DOHH2 (cell line): ENCODE measurements around the gene GCG.

ENCODE experiments used
- H3F3A ChIP-seq: fragments of 200-600 bp; sonication (generic), shearing (Covaris generic); 2 replicates; pipeline ENCODE4 v1.6.0; 2016; ENCODE audit warnings: antibody characterized with exemption, mild to moderate bottlenecking; ENCODE audit not compliant: control insufficient read depth, insufficient read depth
- H3K27ac ChIP-seq: fragments of 200-600 bp; sonication (generic); 2 replicates; pipeline ENCODE4 v1.5.1; 2014; ENCODE audit warnings: low read depth, mild to moderate bottlenecking, low read length, moderate library complexity
- H3K27me3 ChIP-seq: fragments of 200-600 bp; sonication (generic); 2 replicates; pipeline ENCODE4 v1.6.1; 2014; ENCODE audit warnings: mild to moderate bottlenecking, low read length, mixed read lengths; ENCODE audit not compliant: control insufficient read depth
- H3K36me3 ChIP-seq: fragments of 200-600 bp; sonication (generic); 2 replicates; pipeline ENCODE4 v1.6.1; 2014; ENCODE audit warnings: mild to moderate bottlenecking, low read length, moderate library complexity, mixed read lengths; ENCODE audit not compliant: control insufficient read depth
- H3K4me1 ChIP-seq: fragments of 200-600 bp; sonication (generic); 2 replicates; pipeline ENCODE4 v1.6.1; 2014; ENCODE audit warnings: mild to moderate bottlenecking, low read length, mixed read lengths; ENCODE audit not compliant: control insufficient read depth
- H3K4me2 ChIP-seq: fragments of 200-600 bp; sonication (generic); 2 replicates; pipeline ENCODE4 v1.6.0; 2014; ENCODE audit warnings: mild to moderate bottlenecking, low read length, moderate library complexity
- H3K4me3 ChIP-seq: fragments of 200-600 bp; sonication (generic); 2 replicates; pipeline ENCODE4 v1.5.1; 2014; ENCODE audit warnings: mild to moderate bottlenecking, low read length, mixed read lengths
- H3K79me2 ChIP-seq: fragments of 200-600 bp; sonication (generic); 2 replicates; pipeline ENCODE4 v1.6.1; 2014; ENCODE audit warnings: mild to moderate bottlenecking, low read length, mixed read lengths; ENCODE audit not compliant: control insufficient read depth
- H3K9me2 ChIP-seq: fragments of 200-600 bp; sonication (generic); replicated peaks from 2 replicates; pipeline ENCODE4 v1.6.1; 2014; ENCODE audit warnings: mild to moderate bottlenecking, low read length, mixed read lengths; ENCODE audit not compliant: control insufficient read depth
- H3K9me3 ChIP-seq: fragments of 200-600 bp; sonication (generic); 2 replicates; pipeline ENCODE4 v1.6.1; 2014; ENCODE audit warnings: antibody characterized with exemption, low read length, mixed read lengths; ENCODE audit not compliant: control insufficient read depth, insufficient read depth
- H4K20me1 ChIP-seq: fragments of 200-600 bp; sonication (generic); 2 replicates; pipeline ENCODE4 v1.6.0; 2014; ENCODE audit warnings: low read depth, mild to moderate bottlenecking, antibody characterized with exemption, low read length, moderate library complexity; ENCODE audit not compliant: control insufficient read depth, insufficient read depth
- EZH2phosphoT487 ChIP-seq: fragments of 200-600 bp; sonication (generic); IDR thresholded peaks from 2 replicates; pipeline ENCODE4 v1.6.1; 2017; ENCODE audit warnings: borderline replicate concordance, mild to moderate bottlenecking, antibody characterized with exemption, low read length, moderate library complexity, mixed read lengths
- TF ChIP-seq, protein P1 (sequence below): fragments of 200-600 bp; sonication (generic); IDR thresholded peaks from one replicate; pipeline ENCODE4 v1.5.1; 2014; ENCODE audit warnings: antibody characterized with exemption, mild to moderate bottlenecking, low read depth, low read length; ENCODE audit not compliant: poor library complexity, severe bottlenecking

The GCG gene

DNA sequence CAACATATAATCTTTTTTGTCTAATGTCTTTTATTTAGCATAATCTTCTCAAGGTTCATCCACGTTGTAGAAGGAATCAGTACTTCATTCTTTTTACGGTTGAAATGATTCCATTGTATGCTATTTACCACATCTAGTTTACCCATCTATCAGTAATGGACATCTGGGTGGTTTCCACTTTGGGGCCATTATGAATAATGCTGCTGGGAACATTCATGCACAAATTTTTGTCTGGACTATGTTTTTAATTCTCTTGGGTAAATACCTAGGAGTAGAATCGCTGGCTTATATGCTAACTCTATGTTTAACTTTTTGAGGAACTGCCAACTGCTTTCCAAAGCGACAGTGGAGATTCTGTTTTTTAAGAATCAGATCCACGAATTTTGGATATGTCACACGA lies 7.4 kb upstream of the GCG start:
- Histone ChIP-seq H3K9me2 (no peaks in the 10 kb centered on the region), H3F3A (no peaks in the 10 kb centered on the region), H3K4me3 (no peak overlapping the region), H3K27ac (no peak overlapping the region), H3K79me2 (no peaks in the 10 kb centered on the region), H4K20me1 (no peaks in the 10 kb centered on the region), H3K36me3 (no peaks in the 10 kb centered on the region), H3K4me2 (no peak overlapping the region), H3K27me3 (peaks cover 5% of the 10 kb centered on the region; the same call in 1 of the 2 replicates), H3K4me1 (no peaks in the 10 kb centered on the region), H3K9me3 (no peaks in the 10 kb centered on the region)
- TF ChIP-seq, protein P1, sequence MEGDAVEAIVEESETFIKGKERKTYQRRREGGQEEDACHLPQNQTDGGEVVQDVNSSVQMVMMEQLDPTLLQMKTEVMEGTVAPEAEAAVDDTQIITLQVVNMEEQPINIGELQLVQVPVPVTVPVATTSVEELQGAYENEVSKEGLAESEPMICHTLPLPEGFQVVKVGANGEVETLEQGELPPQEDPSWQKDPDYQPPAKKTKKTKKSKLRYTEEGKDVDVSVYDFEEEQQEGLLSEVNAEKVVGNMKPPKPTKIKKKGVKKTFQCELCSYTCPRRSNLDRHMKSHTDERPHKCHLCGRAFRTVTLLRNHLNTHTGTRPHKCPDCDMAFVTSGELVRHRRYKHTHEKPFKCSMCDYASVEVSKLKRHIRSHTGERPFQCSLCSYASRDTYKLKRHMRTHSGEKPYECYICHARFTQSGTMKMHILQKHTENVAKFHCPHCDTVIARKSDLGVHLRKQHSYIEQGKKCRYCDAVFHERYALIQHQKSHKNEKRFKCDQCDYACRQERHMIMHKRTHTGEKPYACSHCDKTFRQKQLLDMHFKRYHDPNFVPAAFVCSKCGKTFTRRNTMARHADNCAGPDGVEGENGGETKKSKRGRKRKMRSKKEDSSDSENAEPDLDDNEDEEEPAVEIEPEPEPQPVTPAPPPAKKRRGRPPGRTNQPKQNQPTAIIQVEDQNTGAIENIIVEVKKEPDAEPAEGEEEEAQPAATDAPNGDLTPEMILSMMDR: no peak
- TF ChIP-seq EZH2phosphoT487: no peak

GRCh38 chr2:162156149-162156548 lies 4.1 kb upstream of the GCG start:
- H3K79me2 ChIP-seq: no peaks in the 10 kb centered on the region

DNA sequence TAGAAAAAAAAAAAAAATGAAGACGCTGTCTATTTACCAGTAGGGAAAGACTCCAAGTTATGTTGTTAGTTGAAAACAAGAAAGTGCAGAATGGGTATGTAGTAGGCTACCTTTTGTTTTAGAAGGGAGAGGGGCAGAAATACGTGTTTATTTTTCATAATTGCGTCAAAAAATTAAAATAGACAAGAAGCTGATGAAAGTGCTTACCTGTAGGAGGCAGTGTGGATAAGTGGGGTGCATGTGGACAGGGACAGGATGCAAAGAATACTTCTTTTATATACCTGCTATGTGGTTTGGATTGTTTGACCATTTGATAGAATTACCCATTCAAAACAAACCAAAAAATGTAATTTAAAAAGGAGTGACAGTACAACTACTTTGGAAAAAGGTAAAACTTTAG lies 3.0 kb upstream of the GCG start:
- no peaks in the 10 kb centered on the region for H3K36me3 ChIP-seq
- no peaks in the 10 kb centered on the region for H3F3A ChIP-seq
- H3K4me2 ChIP-seq: no peak overlapping the region
- no peaks in the 10 kb centered on the region for H4K20me1 ChIP-seq
- H3K4me3 ChIP-seq: no peak overlapping the region
- H3K9me3 ChIP-seq: no peaks in the 10 kb centered on the region
- no peak overlapping the region for H3K27ac ChIP-seq
- H3K4me1 ChIP-seq: no peaks in the 10 kb centered on the region
- H3K79me2 ChIP-seq: no peaks in the 10 kb centered on the region
- peaks cover 9% of the 10 kb centered on the region; the same call in 1 of the 2 replicates for H3K27me3 ChIP-seq
- H3K9me2 ChIP-seq: no peaks in the 10 kb centered on the region
- TF ChIP-seq EZH2phosphoT487: no peak
- TF ChIP-seq, protein P1: no peak

More at GRCh38 chr2:162156149-162156548, 4.1 kb upstream of the GCG start:
- no peaks in the 10 kb centered on the region for H3F3A ChIP-seq
- H3K9me2 ChIP-seq: no peaks in the 10 kb centered on the region
- no peaks in the 10 kb centered on the region for H3K4me1 ChIP-seq
- H4K20me1 ChIP-seq: no peaks in the 10 kb centered on the region
- TF ChIP-seq EZH2phosphoT487: no peak
- TF ChIP-seq, protein P1: no peak
- H3K4me2 ChIP-seq: no peak overlapping the region
- H3K27ac ChIP-seq: no peak overlapping the region
- H3K27me3 ChIP-seq: peaks cover 9% of the 10 kb centered on the region; the same call in 1 of the 2 replicates
- no peaks in the 10 kb centered on the region for H3K9me3 ChIP-seq
- no peaks in the 10 kb centered on the region for H3K36me3 ChIP-seq
- no peak overlapping the region for H3K4me3 ChIP-seq
